Glutamatergic neuron (in vitro differentiated cells): ENCODE data around the gene S100A13. TPM values are rescaled to one million over a fixed set of nuclear protein-coding genes. Genes with fewer than 3 reads are reported as not detected.
A peak's percentile ranks its signal among the peaks of the same experiment; 100 is the strongest.

Source experiments
- DNase-seq: peaks from one replicate; pipeline ENCODE4 v3.0.0; 2022
- H3K27ac Mint-ChIP-seq: one replicate; pipeline ENCODE4 v1.8.0; 2020; ENCODE audit warnings: mild to moderate bottlenecking, mixed read lengths, inconsistent platforms; ENCODE audit not compliant: unreplicated experiment
- H3K27me3 Mint-ChIP-seq: one replicate; pipeline ENCODE4 v1.8.0; 2020; ENCODE audit warnings: mild to moderate bottlenecking, moderate library complexity, mixed read lengths, inconsistent platforms; ENCODE audit not compliant: unreplicated experiment
- H3K36me3 Mint-ChIP-seq: one replicate; pipeline ENCODE4 v1.8.0; 2020; ENCODE audit warnings: mild to moderate bottlenecking, mixed read lengths, inconsistent platforms; ENCODE audit not compliant: unreplicated experiment
- H3K4me1 Mint-ChIP-seq: one replicate; pipeline ENCODE4 v1.8.0; 2020; ENCODE audit warnings: mild to moderate bottlenecking, low read depth, mixed read lengths, inconsistent platforms; ENCODE audit not compliant: unreplicated experiment
- H3K4me3 Mint-ChIP-seq: one replicate; pipeline ENCODE4 v1.8.0; 2020; ENCODE audit warnings: mild to moderate bottlenecking, mixed read lengths, inconsistent platforms; ENCODE audit not compliant: unreplicated experiment
- H3K9me3 Mint-ChIP-seq: one replicate; pipeline ENCODE4 v1.8.0; 2020; ENCODE audit warnings: mild to moderate bottlenecking, moderate library complexity, mixed read lengths, inconsistent platforms; ENCODE audit not compliant: unreplicated experiment
- CTCF ChIP-seq: fragments of 200-600 bp; sonication (generic); IDR thresholded peaks from one replicate; pipeline ENCODE4 v1.5.0; 2021; ENCODE audit not compliant: partially characterized antibody, unreplicated experiment
- total RNA-seq: library from RNA; stranded (reverse); fragmentation: NEBNext Ultra II Directional; extraction: Animal tissue kit (Norgen Biotek cat#: 25700); gene quantifications from one replicate; pipeline ENCODE4 v1.2.1, GENCODE V29; 2021; ENCODE audit not compliant: unreplicated experiment

Gene S100A13
- total RNA-seq, 1 donor from 2014 or later = 92.8 TPM

GRCh38 chr1:153661111-153661708, 33.9 kb upstream of the S100A13 start:
- Mint-ChIP-seq H3K4me1 (peaks cover 11% of the 10 kb centered on the region), H3K4me3 (peak overlapping the region; percentile 63), H3K27ac (peak overlapping the region; percentile 38), H3K27me3 (peaks cover 3% of the 10 kb centered on the region), H3K9me3 (peaks cover 3% of the 10 kb centered on the region), H3K36me3 (no peaks in the 10 kb centered on the region)
- TF ChIP-seq CTCF = no peak
- DNase-seq = no peak

GRCh38 chr1:153659656-153660055, 32.4 kb upstream of the S100A13 start:
- TF ChIP-seq CTCF = no peak
- Mint-ChIP-seq H3K4me3 (peak overlapping the region; percentile 97), H3K9me3 (peaks cover 3% of the 10 kb centered on the region), H3K27me3 (peaks cover 3% of the 10 kb centered on the region), H3K27ac (no peak overlapping the region), H3K36me3 (no peaks in the 10 kb centered on the region), H3K4me1 (peaks cover 11% of the 10 kb centered on the region)
- DNase-seq = no peak

- Mint-ChIP-seq H3K27me3 (peaks cover 3% of the 10 kb centered on the region), H3K4me3 (peak overlapping the region; percentile 97), H3K4me1 (peaks cover 11% of the 10 kb centered on the region), H3K27ac (no peak overlapping the region), H3K9me3 (peaks cover 3% of the 10 kb centered on the region), H3K36me3 (no peaks in the 10 kb centered on the region)
- TF ChIP-seq CTCF = no peak
- no peak for DNase-seq
Observed at GRCh38 chr1:153659175-153659534, 31.9 kb upstream of the S100A13 start.

GRCh38 chr1:153658400-153659174, 31.3 kb upstream of the S100A13 start, which contains the start of gene SNAPIN:
TSS of gene SNAPIN (plus strand) at chr1:153658703. CDS start at chr1:153658744, 41 bp downstream.
- Mint-ChIP-seq H3K4me3 (peak within 1 kb of the TSS; percentile 97), H3K27me3 (peaks cover 6% of the 10 kb centered on the region), H3K9me3 (peaks cover 3% of the 10 kb centered on the region), H3K4me1 (peaks cover 11% of the 10 kb centered on the region), H3K27ac (peak within 1 kb of the TSS; percentile 68), H3K36me3 (no peaks in the 10 kb centered on the region)
- peak; percentile 92 for DNase-seq
- no peak for TF ChIP-seq CTCF

- Mint-ChIP-seq H3K27me3 (peaks cover 6% of the 10 kb centered on the region), H3K9me3 (peaks cover 3% of the 10 kb centered on the region), H3K4me3 (no peak overlapping the region), H3K4me1 (peaks cover 7% of the 10 kb centered on the region), H3K36me3 (no peaks in the 10 kb centered on the region), H3K27ac (no peak overlapping the region)
- no peak for TF ChIP-seq CTCF
- DNase-seq = no peak
Observed at GRCh38 chr1:153655333-153655732, 28.0 kb upstream of the S100A13 start.
